WTC11 (cell line): Measurements from ENCODE around the gene TBC1D14. TPM values are rescaled to one million over a fixed set of nuclear protein-coding genes. Genes with fewer than 3 reads are reported as not detected.

Experiments
- ATAC-seq: fragments of 200-7000 bp; cut with Tn5 transposase; 2 replicates; pipeline ENCODE4 v1.10.0; 2021; ENCODE audit warnings: mild to moderate bottlenecking, moderate library complexity
- CTCF ChIA-PET: fragments of 300-600 bp; sonication (Branson Sonifier 250); formaldehyde crosslinking; loops from one replicate; lab custom pipeline; 2021; ENCODE audit warnings: antibody characterized with exemption; lab: Charles Lee
- POLR2A ChIA-PET: fragments of 350-600 bp; sonication (Branson Sonifier 250); formaldehyde crosslinking; loops from one replicate; lab custom pipeline; 2021; ENCODE audit warnings: antibody characterized with exemption; lab: Charles Lee
- DNase-seq: peaks from one replicate; pipeline ENCODE4 v3.0.0; 2021; ENCODE audit warnings: low spot score
- H3K27ac Mint-ChIP-seq: 2 replicates; pipeline ENCODE4 v1.8.0; 2021; ENCODE audit warnings: mixed read lengths
- H3K27me3 Mint-ChIP-seq: 2 replicates; pipeline ENCODE4 v1.8.0; 2021; ENCODE audit warnings: low read depth, mild to moderate bottlenecking, moderate library complexity, mixed read lengths
- H3K36me3 Mint-ChIP-seq: 2 replicates; pipeline ENCODE4 v1.8.0; 2021; ENCODE audit warnings: mixed read lengths
- H3K4me1 Mint-ChIP-seq: 2 replicates; pipeline ENCODE4 v1.8.0; 2022; ENCODE audit warnings: mixed read lengths
- H3K4me3 Mint-ChIP-seq: 2 replicates; pipeline ENCODE4 v1.8.0; 2021; ENCODE audit warnings: mild to moderate bottlenecking, moderate library complexity, mixed read lengths
- H3K9me3 Mint-ChIP-seq: 2 replicates; pipeline ENCODE4 v1.8.0; 2021; ENCODE audit warnings: mixed read lengths
- ATF1 ChIP-seq: sonication (generic); formaldehyde crosslinking; IDR thresholded peaks from 2 replicates; pipeline ENCODE4 v1.8.1; 2023; ENCODE audit warnings: mild to moderate bottlenecking, moderate library complexity, missing genetic modification reagents
- EMX1 ChIP-seq: fragments of 250-450 bp; sonication (Bioruptor Pico); IDR thresholded peaks from 2 replicates; pipeline ENCODE4 v1.8.0; 2021; ENCODE audit warnings: mild to moderate bottlenecking
- IRF1 ChIP-seq: sonication (generic); formaldehyde crosslinking; IDR thresholded peaks from 2 replicates; pipeline ENCODE4 v1.8.0; 2023; ENCODE audit warnings: missing genetic modification reagents
- PREB ChIP-seq: sonication (generic); formaldehyde crosslinking; IDR thresholded peaks from 2 replicates; pipeline ENCODE4 v1.8.1; 2022; ENCODE audit warnings: mild to moderate bottlenecking, missing genetic modification reagents, moderate library complexity, borderline replicate concordance
- SOX15 ChIP-seq: fragments of 250-450 bp; sonication (Bioruptor Pico); IDR thresholded peaks from 2 replicates; pipeline ENCODE4 v1.9.0; 2021; ENCODE audit warnings: mild to moderate bottlenecking
- SP1 ChIP-seq: sonication (generic); formaldehyde crosslinking; conservative IDR thresholded peaks from 2 replicates; pipeline ENCODE4 v1.8.1; 2022; ENCODE audit warnings: missing genetic modification reagents
- TEAD4 ChIP-seq: sonication (generic); formaldehyde crosslinking; IDR thresholded peaks from 2 replicates; pipeline ENCODE4 v1.8.0; 2022; ENCODE audit warnings: mild to moderate bottlenecking, missing genetic modification reagents
- ZBTB21 ChIP-seq: sonication (generic); formaldehyde crosslinking; IDR thresholded peaks from 2 replicates; pipeline ENCODE4 v1.8.1; 2023; ENCODE audit warnings: mild to moderate bottlenecking, missing genetic modification reagents, borderline replicate concordance
- ZBTB43 ChIP-seq: sonication (generic); formaldehyde crosslinking; IDR thresholded peaks from 2 replicates; pipeline ENCODE4 v1.8.1; 2023; ENCODE audit warnings: mild to moderate bottlenecking, missing genetic modification reagents
- ZNF317 ChIP-seq: sonication (generic); formaldehyde crosslinking; IDR thresholded peaks from 2 replicates; pipeline ENCODE4 v1.8.1; 2023; ENCODE audit warnings: low read depth, mild to moderate bottlenecking, moderate library complexity, missing genetic modification reagents, borderline replicate concordance
- ZNF425 ChIP-seq: fragments of 250-450 bp; sonication (Bioruptor Pico); conservative IDR thresholded peaks from 2 replicates; pipeline ENCODE4 v1.9.0; 2021; ENCODE audit warnings: mild to moderate bottlenecking
- ZNF512 ChIP-seq: sonication (generic); formaldehyde crosslinking; IDR thresholded peaks from 2 replicates; pipeline ENCODE4 v1.8.1; 2022; ENCODE audit warnings: missing genetic modification reagents, borderline replicate concordance
- total RNA-seq: library from RNA; stranded (reverse); gene quantifications from 3 replicates; pipeline ENCODE4 v1.2.3, GENCODE V29; 2021
- TF ChIP-seq, protein P1 (sequence below): fragments of 250-450 bp; sonication (Bioruptor Pico); IDR thresholded peaks from 2 replicates; pipeline ENCODE4 v1.9.0; 2021; ENCODE audit warnings: mild to moderate bottlenecking, borderline replicate concordance
- TF ChIP-seq, protein P2 (sequence below): sonication (generic); formaldehyde crosslinking; IDR thresholded peaks from 2 replicates; pipeline ENCODE4 v1.8.0; 2022; ENCODE audit warnings: missing genetic modification reagents

The TBC1D14 gene
- total RNA-seq, 1 experiment from 2014 or later: 45.1 TPM

GRCh38 chr4:7051905-7052304 lies 142.3 kb downstream of the TBC1D14 start (continued):
- TF ChIP-seq, protein P1, sequence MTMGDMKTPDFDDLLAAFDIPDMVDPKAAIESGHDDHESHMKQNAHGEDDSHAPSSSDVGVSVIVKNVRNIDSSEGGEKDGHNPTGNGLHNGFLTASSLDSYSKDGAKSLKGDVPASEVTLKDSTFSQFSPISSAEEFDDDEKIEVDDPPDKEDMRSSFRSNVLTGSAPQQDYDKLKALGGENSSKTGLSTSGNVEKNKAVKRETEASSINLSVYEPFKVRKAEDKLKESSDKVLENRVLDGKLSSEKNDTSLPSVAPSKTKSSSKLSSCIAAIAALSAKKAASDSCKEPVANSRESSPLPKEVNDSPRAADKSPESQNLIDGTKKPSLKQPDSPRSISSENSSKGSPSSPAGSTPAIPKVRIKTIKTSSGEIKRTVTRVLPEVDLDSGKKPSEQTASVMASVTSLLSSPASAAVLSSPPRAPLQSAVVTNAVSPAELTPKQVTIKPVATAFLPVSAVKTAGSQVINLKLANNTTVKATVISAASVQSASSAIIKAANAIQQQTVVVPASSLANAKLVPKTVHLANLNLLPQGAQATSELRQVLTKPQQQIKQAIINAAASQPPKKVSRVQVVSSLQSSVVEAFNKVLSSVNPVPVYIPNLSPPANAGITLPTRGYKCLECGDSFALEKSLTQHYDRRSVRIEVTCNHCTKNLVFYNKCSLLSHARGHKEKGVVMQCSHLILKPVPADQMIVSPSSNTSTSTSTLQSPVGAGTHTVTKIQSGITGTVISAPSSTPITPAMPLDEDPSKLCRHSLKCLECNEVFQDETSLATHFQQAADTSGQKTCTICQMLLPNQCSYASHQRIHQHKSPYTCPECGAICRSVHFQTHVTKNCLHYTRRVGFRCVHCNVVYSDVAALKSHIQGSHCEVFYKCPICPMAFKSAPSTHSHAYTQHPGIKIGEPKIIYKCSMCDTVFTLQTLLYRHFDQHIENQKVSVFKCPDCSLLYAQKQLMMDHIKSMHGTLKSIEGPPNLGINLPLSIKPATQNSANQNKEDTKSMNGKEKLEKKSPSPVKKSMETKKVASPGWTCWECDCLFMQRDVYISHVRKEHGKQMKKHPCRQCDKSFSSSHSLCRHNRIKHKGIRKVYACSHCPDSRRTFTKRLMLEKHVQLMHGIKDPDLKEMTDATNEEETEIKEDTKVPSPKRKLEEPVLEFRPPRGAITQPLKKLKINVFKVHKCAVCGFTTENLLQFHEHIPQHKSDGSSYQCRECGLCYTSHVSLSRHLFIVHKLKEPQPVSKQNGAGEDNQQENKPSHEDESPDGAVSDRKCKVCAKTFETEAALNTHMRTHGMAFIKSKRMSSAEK (CRISPR knock-in tag): no peak
- TF ChIP-seq ZBTB21 (CRISPR knock-in tag): no peak
- TF ChIP-seq SP1 (CRISPR knock-in tag): no peak
- TF ChIP-seq TEAD4 (CRISPR knock-in tag): no peak
- no peak for TF ChIP-seq ZNF425
- no peak for TF ChIP-seq SOX15
- TF ChIP-seq ZNF512 (CRISPR knock-in tag): no peak
- TF ChIP-seq ZBTB43 (CRISPR knock-in tag): no peak
- TF ChIP-seq, all 79 proteins: peak for 0

DNA sequence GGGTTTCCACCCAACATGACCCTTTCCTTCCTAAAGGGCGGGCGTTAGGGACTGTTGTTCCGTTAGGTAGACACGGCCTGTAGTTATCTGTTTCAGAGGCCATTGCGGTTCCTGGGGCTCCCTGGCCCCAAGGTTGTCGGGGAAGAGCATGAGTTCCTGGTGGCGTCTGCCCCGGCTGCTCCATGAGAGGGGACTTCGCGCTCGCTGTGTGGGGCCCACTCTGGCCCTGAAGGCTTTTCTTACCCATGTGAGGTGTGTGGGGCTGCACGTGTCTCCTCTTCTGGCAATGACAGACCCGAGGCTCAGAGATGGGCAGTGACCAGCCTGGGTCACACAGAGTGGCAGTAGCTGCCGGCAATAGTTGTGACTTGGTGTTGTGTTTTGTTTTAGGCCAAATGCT lies 142.7 kb downstream of the TBC1D14 start:
- ChIA-PET CTCF (interaction anchor here (0.7 to 1.9 kb wide), 2 partner anchors 9 to 134 kb away, joined by 5 to 6 read pairs; partner anchors contain the start of gene TADA2B), POLR2A (no interaction called here)
- DNase-seq (no peak), ATAC-seq (no peak)
- Mint-ChIP-seq H3K4me3 (no peak overlapping the region), H3K9me3 (no peaks in the 10 kb centered on the region), H3K36me3 (peaks cover 9% of the 10 kb centered on the region), H3K4me1 (peaks cover 10% of the 10 kb centered on the region), H3K27me3 (no peaks in the 10 kb centered on the region), H3K27ac (no peak overlapping the region)
- TF ChIP-seq IRF1 (CRISPR knock-in tag) (no peak), ZNF317 (CRISPR knock-in tag) (no peak), ATF1 (no peak), EMX1 (no peak), PREB (CRISPR knock-in tag) (no peak)
- TF ChIP-seq, protein P2, sequence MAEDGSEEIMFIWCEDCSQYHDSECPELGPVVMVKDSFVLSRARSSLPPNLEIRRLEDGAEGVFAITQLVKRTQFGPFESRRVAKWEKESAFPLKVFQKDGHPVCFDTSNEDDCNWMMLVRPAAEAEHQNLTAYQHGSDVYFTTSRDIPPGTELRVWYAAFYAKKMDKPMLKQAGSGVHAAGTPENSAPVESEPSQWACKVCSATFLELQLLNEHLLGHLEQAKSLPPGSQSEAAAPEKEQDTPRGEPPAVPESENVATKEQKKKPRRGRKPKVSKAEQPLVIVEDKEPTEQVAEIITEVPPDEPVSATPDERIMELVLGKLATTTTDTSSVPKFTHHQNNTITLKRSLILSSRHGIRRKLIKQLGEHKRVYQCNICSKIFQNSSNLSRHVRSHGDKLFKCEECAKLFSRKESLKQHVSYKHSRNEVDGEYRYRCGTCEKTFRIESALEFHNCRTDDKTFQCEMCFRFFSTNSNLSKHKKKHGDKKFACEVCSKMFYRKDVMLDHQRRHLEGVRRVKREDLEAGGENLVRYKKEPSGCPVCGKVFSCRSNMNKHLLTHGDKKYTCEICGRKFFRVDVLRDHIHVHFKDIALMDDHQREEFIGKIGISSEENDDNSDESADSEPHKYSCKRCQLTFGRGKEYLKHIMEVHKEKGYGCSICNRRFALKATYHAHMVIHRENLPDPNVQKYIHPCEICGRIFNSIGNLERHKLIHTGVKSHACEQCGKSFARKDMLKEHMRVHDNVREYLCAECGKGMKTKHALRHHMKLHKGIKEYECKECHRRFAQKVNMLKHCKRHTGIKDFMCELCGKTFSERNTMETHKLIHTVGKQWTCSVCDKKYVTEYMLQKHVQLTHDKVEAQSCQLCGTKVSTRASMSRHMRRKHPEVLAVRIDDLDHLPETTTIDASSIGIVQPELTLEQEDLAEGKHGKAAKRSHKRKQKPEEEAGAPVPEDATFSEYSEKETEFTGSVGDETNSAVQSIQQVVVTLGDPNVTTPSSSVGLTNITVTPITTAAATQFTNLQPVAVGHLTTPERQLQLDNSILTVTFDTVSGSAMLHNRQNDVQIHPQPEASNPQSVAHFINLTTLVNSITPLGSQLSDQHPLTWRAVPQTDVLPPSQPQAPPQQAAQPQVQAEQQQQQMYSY (CRISPR knock-in tag): no peak
